Breast epithelium (tissue), 3 donors: Measurements from ENCODE around the gene EZH2.

Experiments
- POLR2AphosphoS5 ChIP-seq, 3 donors: sonication (generic); formaldehyde crosslinking; IDR thresholded peaks; one replicate each; pipeline ENCODE4 v1.6.1; 2017; ENCODE audit warnings: antibody characterized with exemption in 3 of 3
- TF ChIP-seq, protein P1 (sequence below), 3 donors: fragments of 450-650 bp; IDR thresholded peaks; one replicate each; pipeline ENCODE4 v1.5.1; 2016 to 2017; ENCODE audit warnings: antibody characterized with exemption in 3 of 3, mild to moderate bottlenecking in 3 of 3, moderate library complexity in 3 of 3

- TF ChIP-seq, protein P1, sequence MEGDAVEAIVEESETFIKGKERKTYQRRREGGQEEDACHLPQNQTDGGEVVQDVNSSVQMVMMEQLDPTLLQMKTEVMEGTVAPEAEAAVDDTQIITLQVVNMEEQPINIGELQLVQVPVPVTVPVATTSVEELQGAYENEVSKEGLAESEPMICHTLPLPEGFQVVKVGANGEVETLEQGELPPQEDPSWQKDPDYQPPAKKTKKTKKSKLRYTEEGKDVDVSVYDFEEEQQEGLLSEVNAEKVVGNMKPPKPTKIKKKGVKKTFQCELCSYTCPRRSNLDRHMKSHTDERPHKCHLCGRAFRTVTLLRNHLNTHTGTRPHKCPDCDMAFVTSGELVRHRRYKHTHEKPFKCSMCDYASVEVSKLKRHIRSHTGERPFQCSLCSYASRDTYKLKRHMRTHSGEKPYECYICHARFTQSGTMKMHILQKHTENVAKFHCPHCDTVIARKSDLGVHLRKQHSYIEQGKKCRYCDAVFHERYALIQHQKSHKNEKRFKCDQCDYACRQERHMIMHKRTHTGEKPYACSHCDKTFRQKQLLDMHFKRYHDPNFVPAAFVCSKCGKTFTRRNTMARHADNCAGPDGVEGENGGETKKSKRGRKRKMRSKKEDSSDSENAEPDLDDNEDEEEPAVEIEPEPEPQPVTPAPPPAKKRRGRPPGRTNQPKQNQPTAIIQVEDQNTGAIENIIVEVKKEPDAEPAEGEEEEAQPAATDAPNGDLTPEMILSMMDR (IDR thresholded peaks at IDR 0.05): no peak
- no peak for TF ChIP-seq POLR2AphosphoS5 (IDR thresholded peaks at IDR 0.05)
Measured at GRCh38 chr7:148828965-148829364, 55.1 kb downstream of the EZH2 start.
